ENCODE results near the gene NEDD9.

DNA sequence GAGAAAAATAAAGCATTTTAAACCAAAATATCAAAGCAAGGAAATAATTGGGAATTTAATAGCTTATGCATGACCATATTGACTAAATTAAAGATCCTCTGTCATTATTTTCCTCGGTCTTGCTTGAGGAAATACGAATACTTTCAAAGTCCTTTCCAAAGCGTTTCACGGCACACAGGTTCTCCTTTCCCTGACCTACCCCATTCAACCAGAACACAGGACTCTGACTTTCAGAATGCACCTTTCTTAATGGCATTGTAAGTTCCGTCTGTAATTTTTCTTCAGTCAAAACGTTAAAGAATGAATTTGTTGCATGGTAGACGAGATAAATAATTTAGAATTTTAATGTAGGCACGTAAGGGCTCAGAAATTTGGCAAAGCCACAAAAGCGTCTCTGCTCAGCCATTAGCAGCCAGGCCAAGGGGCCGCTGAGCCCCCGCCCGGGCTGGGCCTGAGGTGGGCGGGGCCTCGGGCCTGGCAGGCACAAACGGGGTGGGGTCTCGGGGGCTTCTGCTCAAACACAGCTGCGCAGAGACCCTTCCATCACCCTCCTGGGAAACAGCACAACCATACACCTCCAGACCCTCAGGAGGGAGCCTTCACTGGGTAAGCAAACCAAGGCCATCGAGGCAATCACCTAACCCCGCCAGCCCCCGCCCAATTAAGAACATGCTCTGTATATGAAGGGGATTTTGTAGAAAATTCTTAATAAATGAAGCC, 3.4 kb downstream of the NEDD9 start:
- TF ChIP-seq MAX (IDR thresholded peaks at IDR 0.05; ENCODE audit: low read depth) (no peak), TCF12 (IDR thresholded peaks at IDR 0.05) (no peak), RCOR1 (IDR thresholded peaks at IDR 0.05; ENCODE audit: low read length) (no peak), NFIC (IDR thresholded peaks at IDR 0.05; ENCODE audit: borderline replicate concordance) (no peak), TAF1 (IDR thresholded peaks at IDR 0.05; ENCODE audit: borderline replicate concordance, low read depth, low read length) (no peak), POLR2AphosphoS5 (IDR thresholded peaks at IDR 0.05; ENCODE audit: low read depth, low read length) (no peak), SMC3 (IDR thresholded peaks at IDR 0.05; ENCODE audit: low read depth, low read length) (no peak)
- TF ChIP-seq, protein P1, sequence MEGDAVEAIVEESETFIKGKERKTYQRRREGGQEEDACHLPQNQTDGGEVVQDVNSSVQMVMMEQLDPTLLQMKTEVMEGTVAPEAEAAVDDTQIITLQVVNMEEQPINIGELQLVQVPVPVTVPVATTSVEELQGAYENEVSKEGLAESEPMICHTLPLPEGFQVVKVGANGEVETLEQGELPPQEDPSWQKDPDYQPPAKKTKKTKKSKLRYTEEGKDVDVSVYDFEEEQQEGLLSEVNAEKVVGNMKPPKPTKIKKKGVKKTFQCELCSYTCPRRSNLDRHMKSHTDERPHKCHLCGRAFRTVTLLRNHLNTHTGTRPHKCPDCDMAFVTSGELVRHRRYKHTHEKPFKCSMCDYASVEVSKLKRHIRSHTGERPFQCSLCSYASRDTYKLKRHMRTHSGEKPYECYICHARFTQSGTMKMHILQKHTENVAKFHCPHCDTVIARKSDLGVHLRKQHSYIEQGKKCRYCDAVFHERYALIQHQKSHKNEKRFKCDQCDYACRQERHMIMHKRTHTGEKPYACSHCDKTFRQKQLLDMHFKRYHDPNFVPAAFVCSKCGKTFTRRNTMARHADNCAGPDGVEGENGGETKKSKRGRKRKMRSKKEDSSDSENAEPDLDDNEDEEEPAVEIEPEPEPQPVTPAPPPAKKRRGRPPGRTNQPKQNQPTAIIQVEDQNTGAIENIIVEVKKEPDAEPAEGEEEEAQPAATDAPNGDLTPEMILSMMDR (IDR thresholded peaks at IDR 0.05) = no peak
